CD14-positive monocyte (primary cell): ENCODE measurements around the gene TRAIP. TPM values are rescaled to one million over a fixed set of nuclear protein-coding genes. Genes with fewer than 3 reads are reported as not detected.

ENCODE experiments used
- DNase-seq, 3 donors: peaks; one replicate each; pipeline ENCODE4 v3.0.0-alpha.2; 2011 to 2022
- H2AFZ ChIP-seq: 2 replicates; pipeline ENCODE4 v1.6.0; 2012; ENCODE audit warnings: mild to moderate bottlenecking, low read depth, low read length, inconsistent platforms; ENCODE audit not compliant: insufficient read depth, poor library complexity, severe bottlenecking
- H3K27ac ChIP-seq, 2 donors: 1 replicate in 1 of 2; 2 replicates in 1 of 2; pipeline ENCODE4 v1.5.1; 2012 to 2013; ENCODE audit warnings: low read length in 2 of 2, control low read depth in 1 of 2, inconsistent platforms in 1 of 2, low read depth in 1 of 2, mild to moderate bottlenecking in 1 of 2
- H3K27me3 ChIP-seq, 2 donors: one replicate each; pipeline versions ENCODE4 v1.6.0 to v1.6.1; 2011 to 2013; ENCODE audit warnings: low read length in 2 of 2; ENCODE audit not compliant: control insufficient read depth in 2 of 2, insufficient read depth in 2 of 2
- H3K36me3 ChIP-seq, 2 donors: replicated peaks in 1 of 2; 1 replicate in 1 of 2; 2 replicates in 1 of 2; pipeline versions ENCODE4 v1.5.1 to v1.6.1; 2012 to 2013; ENCODE audit warnings: low read length in 2 of 2, control low read depth in 1 of 2, inconsistent platforms in 1 of 2, mild to moderate bottlenecking in 1 of 2; ENCODE audit not compliant: insufficient read depth in 2 of 2, control insufficient read depth in 1 of 2
- H3K4me1 ChIP-seq, 2 donors: 1 replicate in 1 of 2; 2 replicates in 1 of 2; pipeline versions ENCODE4 v1.5.1 to v1.6.1; 2012 to 2013; ENCODE audit warnings: low read length in 2 of 2, control low read depth in 1 of 2, inconsistent platforms in 1 of 2, mild to moderate bottlenecking in 1 of 2, moderate library complexity in 1 of 2; ENCODE audit not compliant: insufficient read depth in 2 of 2, control insufficient read depth in 1 of 2
- H3K4me2 ChIP-seq: replicated peaks from 2 replicates; pipeline ENCODE3; 2012; ENCODE audit warnings: low read length, moderate library complexity, mild to moderate bottlenecking; ENCODE audit not compliant: poor library complexity, severe bottlenecking; ENCODE audit errors: extremely low read depth
- H3K4me3 ChIP-seq, 3 experiments: fragments of 200-600 bp in 1 of 3; sonication (generic) in 1 of 3; replicated peaks in 1 of 3; 1 replicate in 2 of 3; 2 replicates in 1 of 3; pipeline ENCODE4 v1.5.1; 2011 to 2013; ENCODE audit warnings: low read length in 3 of 3, mild to moderate bottlenecking in 3 of 3, control low read depth in 2 of 3, low read depth in 2 of 3, inconsistent platforms in 1 of 3, moderate library complexity in 1 of 3
- H3K79me2 ChIP-seq: 2 replicates; pipeline ENCODE4 v1.6.0; 2012; ENCODE audit warnings: mild to moderate bottlenecking, control low read depth, inconsistent platforms, low read length, moderate library complexity; ENCODE audit not compliant: insufficient read depth
- H3K9ac ChIP-seq: 2 replicates; pipeline ENCODE4 v1.6.0; 2017; ENCODE audit warnings: low read length, mild to moderate bottlenecking; ENCODE audit not compliant: insufficient read depth, poor library complexity, severe bottlenecking
- H3K9me3 ChIP-seq, 2 donors: replicated peaks in 1 of 2; 1 replicate in 1 of 2; 2 replicates in 1 of 2; pipeline versions ENCODE4 v1.5.1 to v1.6.1; 2012 to 2013; ENCODE audit warnings: low read length in 2 of 2, control low read depth in 1 of 2; ENCODE audit not compliant: control insufficient read depth in 1 of 2, insufficient read depth in 1 of 2
- H4K20me1 ChIP-seq: 2 replicates; pipeline ENCODE4 v1.6.0; 2012; ENCODE audit warnings: mild to moderate bottlenecking, low read length, control low read depth, moderate library complexity; ENCODE audit not compliant: insufficient read depth
- H3K27ac Mint-ChIP-seq, 7 donors: one replicate each; pipeline ENCODE4 v1.8.0; 2020; ENCODE audit warnings: mild to moderate bottlenecking in 7 of 7, mixed read lengths in 7 of 7, moderate library complexity in 6 of 7, inconsistent platforms in 2 of 7
- H3K27me3 Mint-ChIP-seq, 3 donors: one replicate each; pipeline ENCODE4 v1.8.0; 2021 to 2022; ENCODE audit warnings: low read depth in 3 of 3, mild to moderate bottlenecking in 3 of 3, mixed read lengths in 3 of 3, moderate library complexity in 3 of 3, inconsistent platforms in 1 of 3
- H3K36me3 Mint-ChIP-seq, 2 donors: one replicate each; pipeline ENCODE4 v1.8.0; 2020; ENCODE audit warnings: mixed read lengths in 2 of 2, inconsistent platforms in 1 of 2, mild to moderate bottlenecking in 1 of 2
- H3K4me1 Mint-ChIP-seq: one replicate; pipeline ENCODE4 v1.8.0; 2020; ENCODE audit warnings: mild to moderate bottlenecking, mixed read lengths
- H3K4me3 Mint-ChIP-seq, 2 donors: one replicate each; pipeline ENCODE4 v1.8.0; 2020; ENCODE audit warnings: mild to moderate bottlenecking in 2 of 2, mixed read lengths in 2 of 2, moderate library complexity in 1 of 2
- H3K9me3 Mint-ChIP-seq, 7 donors: one replicate each; pipeline ENCODE4 v1.8.0; 2020 to 2022; ENCODE audit warnings: mixed read lengths in 7 of 7, mild to moderate bottlenecking in 6 of 7, moderate library complexity in 6 of 7, inconsistent platforms in 2 of 7
- WGBS: methylation state at CpG from one replicate; pipeline ENCODE4 v1.1.5; 2013; ENCODE audit warnings: missing lambda C conversion rate; ENCODE audit not compliant: insufficient coverage; 5-methylcytosine and 5-hydroxymethylcytosine counted together
- intact Hi-C, 2 donors: fragments of 100-400 bp; cut with micrococcal nuclease; formaldehyde crosslinking; loops; one replicate each; pipeline versions ENCODE4 v1.15.0 to v1.15.1; 2023
- polyA plus RNA-seq, 3 donors: library from polyadenylated mRNA; depleted of rRNA in 1 of 3; unstranded in 2 of 3; stranded (reverse) in 1 of 3; fragments of 300-500 nt in 2 of 3; fragments of >200 nt in 1 of 3; fragmentation: Illumina TruSeq in 2 of 3; gene quantifications; 1 replicate in 2 of 3; 2 replicates in 1 of 3; pipeline ENCODE4 v1.2.3, GENCODE V29; 2012 to 2021
- TF ChIP-seq, protein P1 (sequence below): fragments of 200-600 bp; IDR thresholded peaks from one replicate; pipeline ENCODE4 v1.8.0; 2022; ENCODE audit warnings: antibody characterized with exemption, mild to moderate bottlenecking

The TRAIP gene
- polyA plus RNA-seq, 3 donors: 0.68 to 1.1 (median 0.95) TPM

- no peak for DNase-seq
- H3K9ac ChIP-seq: no peak overlapping the region
- WGBS: 96% methylated on average over 10 of the region's 12 CpGs
- peaks cover 0 to 6% (median 0%) of the 10 kb centered on the region in 7 donors for H3K9me3 Mint-ChIP-seq
- H3K36me3 ChIP-seq: no peaks in the 10 kb centered on the region
- peaks cover 15% of the 10 kb centered on the region for H3K79me2 ChIP-seq
- H4K20me1 ChIP-seq: no peaks in the 10 kb centered on the region
- H3K9me3 ChIP-seq: no peaks in the 10 kb centered on the region
- H3K27ac ChIP-seq: no peak overlapping the region
- TF ChIP-seq, protein P1, sequence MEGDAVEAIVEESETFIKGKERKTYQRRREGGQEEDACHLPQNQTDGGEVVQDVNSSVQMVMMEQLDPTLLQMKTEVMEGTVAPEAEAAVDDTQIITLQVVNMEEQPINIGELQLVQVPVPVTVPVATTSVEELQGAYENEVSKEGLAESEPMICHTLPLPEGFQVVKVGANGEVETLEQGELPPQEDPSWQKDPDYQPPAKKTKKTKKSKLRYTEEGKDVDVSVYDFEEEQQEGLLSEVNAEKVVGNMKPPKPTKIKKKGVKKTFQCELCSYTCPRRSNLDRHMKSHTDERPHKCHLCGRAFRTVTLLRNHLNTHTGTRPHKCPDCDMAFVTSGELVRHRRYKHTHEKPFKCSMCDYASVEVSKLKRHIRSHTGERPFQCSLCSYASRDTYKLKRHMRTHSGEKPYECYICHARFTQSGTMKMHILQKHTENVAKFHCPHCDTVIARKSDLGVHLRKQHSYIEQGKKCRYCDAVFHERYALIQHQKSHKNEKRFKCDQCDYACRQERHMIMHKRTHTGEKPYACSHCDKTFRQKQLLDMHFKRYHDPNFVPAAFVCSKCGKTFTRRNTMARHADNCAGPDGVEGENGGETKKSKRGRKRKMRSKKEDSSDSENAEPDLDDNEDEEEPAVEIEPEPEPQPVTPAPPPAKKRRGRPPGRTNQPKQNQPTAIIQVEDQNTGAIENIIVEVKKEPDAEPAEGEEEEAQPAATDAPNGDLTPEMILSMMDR: no peak
- H3K4me2 ChIP-seq: no peak overlapping the region
- H3K4me1 ChIP-seq: peaks cover 13 to 16% of the 10 kb centered on the region in 2 donors
- intact Hi-C loops: loop anchor here (5.0 kb wide), 1 partner anchor 68 kb away; the partner anchor contains the start of gene MON1A (in 2 of the 2)
- H3K27me3 Mint-ChIP-seq: peaks cover 6 to 20% (median 7%) of the 10 kb centered on the region in 3 donors
- H3K27me3 ChIP-seq: peaks cover 0 to 6% of the 10 kb centered on the region in 2 donors
- no peak overlapping the region for H2AFZ ChIP-seq
- H3K27ac Mint-ChIP-seq: no peak overlapping the region
- no peaks in the 10 kb centered on the region for H3K36me3 Mint-ChIP-seq
- peaks cover 14% of the 10 kb centered on the region for H3K4me1 Mint-ChIP-seq
- H3K4me3 ChIP-seq: no peak overlapping the region
- no peak overlapping the region for H3K4me3 Mint-ChIP-seq
These were observed 3.4 kb upstream of the TRAIP start for GRCh38 chr3:49859576-49860305.

DNA sequence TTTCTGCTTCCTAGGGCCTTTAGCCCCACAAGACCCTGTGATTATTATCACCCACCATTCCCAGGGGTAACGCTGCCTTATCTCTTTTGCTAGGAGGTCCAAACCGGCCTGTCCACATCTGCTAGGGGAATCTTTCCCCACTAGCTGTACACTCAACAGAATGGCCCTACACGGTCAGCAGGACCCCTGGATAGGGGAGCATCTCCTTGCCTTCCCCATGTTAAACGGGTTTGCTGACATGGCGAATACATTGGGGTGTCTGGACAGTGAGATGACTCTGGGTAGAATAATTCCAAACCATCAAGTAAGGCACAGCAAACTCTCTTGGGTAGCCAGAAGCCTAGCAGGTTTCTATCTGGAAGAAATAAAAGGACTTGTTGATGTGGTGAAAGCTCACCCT lies 702 bp downstream of the TRAIP start:
- no peaks in the 10 kb centered on the region for H3K27me3 ChIP-seq
- H3K36me3 ChIP-seq: no peaks in the 10 kb centered on the region
- TF ChIP-seq, protein P1: no peak
- H3K4me1 Mint-ChIP-seq: peaks cover 16% of the 10 kb centered on the region
- peaks cover 13 to 16% of the 10 kb centered on the region in 2 donors for H3K4me1 ChIP-seq
- H2AFZ ChIP-seq: peak overlapping the region; percentile 97
- H3K27ac Mint-ChIP-seq: peak overlapping the region in 2 of 7 donors; percentile 89 to 92
- H3K4me3 Mint-ChIP-seq: peak overlapping the region in 1 of 2 donors; percentile 89
- H3K9me3 ChIP-seq: no peaks in the 10 kb centered on the region
- H3K27me3 Mint-ChIP-seq: peaks cover 0 to 2% (median 1%) of the 10 kb centered on the region in 3 donors
- WGBS: 90% methylated on average over 2 of the region's 5 CpGs
- H3K4me3 ChIP-seq: peak overlapping the region in 2 of 3 experiments; percentile 82 to 83
- peak overlapping the region; percentile 68 for H3K9ac ChIP-seq
- no peak for DNase-seq
- peaks cover 0 to 2% of the 10 kb centered on the region in 2 donors for H3K36me3 Mint-ChIP-seq
- peaks cover 26% of the 10 kb centered on the region for H3K79me2 ChIP-seq
- H3K4me2 ChIP-seq: peak overlapping the region; percentile 89
- no peaks in the 10 kb centered on the region for H4K20me1 ChIP-seq
- intact Hi-C loops: loop anchor here (5.0 kb wide), 1 partner anchor 72 kb away; the partner anchor contains the start of gene MON1A (in 2 of the 2)
- peaks cover 0 to 5% (median 0%) of the 10 kb centered on the region in 7 donors for H3K9me3 Mint-ChIP-seq
- peak overlapping the region in 1 of 2 donors; percentile 88 for H3K27ac ChIP-seq
